Body of pancreas (tissue), 4 donors: ENCODE measurements around the gene THSD7B.

Experiments
- CTCF ChIP-seq, 7 experiments: fragments of 450-650 bp in 4 of 7; fragments of 200-600 bp in 3 of 7; sonication (generic) in 3 of 7; IDR thresholded peaks; one replicate each; pipeline ENCODE4 v1.5.1; 2016 to 2019; ENCODE audit warnings: antibody characterized with exemption in 7 of 7
- POLR2A ChIP-seq, 3 donors: fragments of 450-650 bp; IDR thresholded peaks; one replicate each; pipeline ENCODE4 v1.6.1; 2016; ENCODE audit warnings: antibody characterized with exemption in 3 of 3, mild to moderate bottlenecking in 2 of 3

DNA sequence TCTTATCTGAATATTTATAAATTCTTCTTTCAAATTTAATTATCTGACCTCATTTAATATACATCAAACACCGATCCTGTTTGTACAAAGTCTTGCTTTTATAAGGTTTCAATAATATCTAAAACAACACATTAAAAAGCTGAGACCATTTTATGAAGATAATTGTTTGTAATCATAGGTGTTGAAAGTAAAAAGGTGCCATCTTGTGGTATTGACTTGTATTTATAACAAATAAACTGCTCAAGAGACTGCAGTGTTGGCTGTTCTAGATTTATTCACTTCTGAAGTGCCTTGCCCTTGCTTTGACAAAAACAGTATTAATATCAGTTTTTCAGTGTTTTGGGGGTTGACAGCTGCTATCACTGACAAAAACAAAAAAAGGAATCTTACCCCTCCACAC is 912.1 kb downstream of the THSD7B start:
- TF ChIP-seq CTCF (IDR thresholded peaks at IDR 0.05) (no peak), POLR2A (IDR thresholded peaks at IDR 0.05) (no peak)
